ENCODE data around the gene ELMOD1.
A peak's percentile ranks its signal among the peaks of the same experiment; 100 is the strongest.

- TF ChIP-seq CTCF (IDR thresholded peaks at IDR 0.05) (peak in 1 of 3 experiments; percentile 29), POLR2A (IDR thresholded peaks at IDR 0.05; ENCODE audit: low read depth) (no peak), POLR2AphosphoS5 (IDR thresholded peaks at IDR 0.05) (peak in 1 of 2 donors; percentile 8)
Measured at GRCh38 chr11:107590460-107591377, at the start of gene ELMOD1.
